ENCODE measurements around the gene NUP210L. TPM values are rescaled to one million over a fixed set of nuclear protein-coding genes. Genes with fewer than 3 reads are reported as not detected.

The NUP210L gene
- total and polyA plus RNA-seq, 11 donors = 0.04 to 0.31 (median 0.05) TPM; not detected in 8

DNA sequence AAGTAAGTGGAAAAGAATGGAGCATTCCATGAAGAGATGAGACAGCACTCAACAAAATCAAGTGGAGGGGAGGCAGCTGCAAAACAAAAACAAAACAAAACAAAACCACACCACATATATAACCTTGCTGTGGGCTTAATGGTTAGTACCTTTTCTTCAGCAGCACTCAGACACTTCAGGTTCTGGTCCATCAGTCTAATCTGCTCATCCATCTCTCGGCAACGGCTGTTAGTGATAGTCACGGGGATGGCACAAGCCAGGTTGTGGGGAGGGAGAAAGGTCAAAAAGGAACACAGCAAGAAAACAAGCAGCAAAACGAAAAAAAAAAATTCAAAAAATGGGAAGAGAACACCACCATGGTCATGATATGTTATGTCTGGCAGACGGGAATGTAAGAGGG lies 17.0 kb upstream of the NUP210L start:
- peaks cover 4 to 95% (median 89%) of the 10 kb centered on the region in 9 donors for H3K36me3 ChIP-seq
- no peak for TF ChIP-seq POLR2A (IDR thresholded peaks at IDR 0.05)
- TF ChIP-seq, protein P1, sequence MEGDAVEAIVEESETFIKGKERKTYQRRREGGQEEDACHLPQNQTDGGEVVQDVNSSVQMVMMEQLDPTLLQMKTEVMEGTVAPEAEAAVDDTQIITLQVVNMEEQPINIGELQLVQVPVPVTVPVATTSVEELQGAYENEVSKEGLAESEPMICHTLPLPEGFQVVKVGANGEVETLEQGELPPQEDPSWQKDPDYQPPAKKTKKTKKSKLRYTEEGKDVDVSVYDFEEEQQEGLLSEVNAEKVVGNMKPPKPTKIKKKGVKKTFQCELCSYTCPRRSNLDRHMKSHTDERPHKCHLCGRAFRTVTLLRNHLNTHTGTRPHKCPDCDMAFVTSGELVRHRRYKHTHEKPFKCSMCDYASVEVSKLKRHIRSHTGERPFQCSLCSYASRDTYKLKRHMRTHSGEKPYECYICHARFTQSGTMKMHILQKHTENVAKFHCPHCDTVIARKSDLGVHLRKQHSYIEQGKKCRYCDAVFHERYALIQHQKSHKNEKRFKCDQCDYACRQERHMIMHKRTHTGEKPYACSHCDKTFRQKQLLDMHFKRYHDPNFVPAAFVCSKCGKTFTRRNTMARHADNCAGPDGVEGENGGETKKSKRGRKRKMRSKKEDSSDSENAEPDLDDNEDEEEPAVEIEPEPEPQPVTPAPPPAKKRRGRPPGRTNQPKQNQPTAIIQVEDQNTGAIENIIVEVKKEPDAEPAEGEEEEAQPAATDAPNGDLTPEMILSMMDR (IDR thresholded peaks at IDR 0.05) = no peak
- peaks cover 0 to 19% (median 12%) of the 10 kb centered on the region in 12 donors for H3K4me1 ChIP-seq
- H3K4me3 ChIP-seq = no peak overlapping the region
- H3K27me3 ChIP-seq = no peaks in the 10 kb centered on the region
- no peaks in the 10 kb centered on the region for H3K9me3 ChIP-seq
- 89 to 92% (median 91%) methylated on average over 5 of the region's 5 CpGs for WGBS, 4 donors
- intact Hi-C loops (cut with DNase I) = no loop called here
- no peak for DNase-seq
- no peak overlapping the region for H3K27ac ChIP-seq
- ATAC-seq = no peak

DNA sequence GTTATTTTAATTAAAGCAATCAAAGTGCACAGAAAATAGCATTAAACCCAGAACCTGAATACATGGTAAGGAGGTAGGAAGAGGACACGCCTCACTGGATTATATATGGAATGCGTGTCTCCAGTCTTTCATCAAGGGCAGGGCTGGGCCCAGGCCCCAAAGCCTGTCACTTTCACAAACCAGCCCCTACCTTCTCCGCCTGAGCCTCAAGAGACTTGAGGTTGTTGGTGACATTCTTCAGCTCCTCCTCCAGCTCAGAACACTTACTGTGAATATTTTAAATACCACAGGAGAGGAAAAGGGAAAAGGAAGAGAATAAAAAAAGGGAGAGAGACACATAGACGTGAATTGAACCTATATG lies 16.3 kb upstream of the NUP210L start:
- H3K27me3 ChIP-seq = no peaks in the 10 kb centered on the region
- no peak for DNase-seq
- H3K4me1 ChIP-seq = peaks cover 0 to 12% (median 7%) of the 10 kb centered on the region in 12 donors
- peaks cover 4 to 100% (median 96%) of the 10 kb centered on the region in 9 donors for H3K36me3 ChIP-seq
- 89 to 97% (median 92%) methylated on average over 4 of the region's 4 CpGs for WGBS, 4 donors
- no peak overlapping the region for H3K27ac ChIP-seq
- no peak for ATAC-seq
- H3K4me3 ChIP-seq = no peak overlapping the region
- no peak for TF ChIP-seq POLR2A (IDR thresholded peaks at IDR 0.05)
- TF ChIP-seq, protein P1 (IDR thresholded peaks at IDR 0.05) = no peak
- H3K9me3 ChIP-seq = no peaks in the 10 kb centered on the region
- intact Hi-C loops (cut with DNase I) = no loop called here

DNA sequence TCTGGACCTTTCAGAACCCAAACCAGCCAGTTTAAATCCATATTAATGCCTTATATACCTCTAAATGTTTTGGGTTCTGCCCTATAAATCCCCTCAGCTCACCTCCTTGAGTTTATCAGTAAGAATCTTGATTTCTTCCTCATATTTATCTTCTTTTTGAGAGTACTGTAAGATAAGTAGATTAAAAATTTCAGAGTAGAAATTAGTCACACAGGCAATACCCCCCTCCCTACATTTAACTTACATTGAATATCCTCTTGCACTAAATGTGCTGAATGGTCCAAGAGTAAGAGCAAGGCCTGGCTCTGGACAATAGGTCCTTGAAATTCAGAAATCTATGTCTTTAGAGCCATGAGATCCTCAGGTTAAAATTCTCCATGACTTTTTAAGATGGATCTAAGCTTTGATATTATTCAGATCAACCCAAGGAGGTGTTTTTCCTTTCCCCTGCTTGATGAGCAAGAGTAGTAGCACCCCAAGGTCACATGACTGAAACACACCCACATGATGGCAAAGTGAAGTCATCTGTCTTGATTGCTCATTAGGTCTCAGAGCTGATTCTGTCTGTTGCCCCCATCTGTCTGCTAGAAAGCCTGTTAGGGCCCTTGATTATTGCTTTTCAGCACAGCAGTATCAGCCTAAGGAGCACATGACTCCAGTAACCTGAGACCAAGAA lies 15.8 kb upstream of the NUP210L start:
- Histone ChIP-seq H3K4me1 (peaks cover 0 to 7% (median 2%) of the 10 kb centered on the region in 12 donors), H3K27ac (no peak overlapping the region), H3K9me3 (no peaks in the 10 kb centered on the region), H3K4me3 (no peak overlapping the region), H3K27me3 (no peaks in the 10 kb centered on the region), H3K36me3 (peaks cover 4 to 100% (median 98%) of the 10 kb centered on the region in 9 donors)
- DNase-seq = no peak
- intact Hi-C loops (cut with DNase I) = no loop called here
- TF ChIP-seq POLR2A (IDR thresholded peaks at IDR 0.05) = no peak
- TF ChIP-seq, protein P1 (IDR thresholded peaks at IDR 0.05) = no peak
- no peak for ATAC-seq

DNA sequence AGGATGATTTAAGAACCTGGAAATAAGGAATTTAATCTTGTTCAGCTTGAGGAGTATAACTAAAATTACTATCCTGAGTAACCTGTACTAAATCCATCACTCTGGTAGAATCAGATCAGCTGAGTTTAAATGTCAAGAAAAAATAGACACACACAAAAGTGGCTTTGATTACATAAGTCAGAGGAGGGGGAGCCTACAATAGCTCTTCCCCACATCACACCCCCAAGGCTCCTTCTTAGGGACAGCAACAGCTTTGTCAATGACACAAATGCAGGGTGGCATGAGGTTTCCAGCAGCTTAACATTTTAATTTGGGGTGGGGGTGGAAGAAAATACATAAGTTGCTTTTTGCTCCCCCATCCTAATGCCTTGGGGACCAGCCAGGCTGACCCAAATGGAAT lies 12.6 kb upstream of the NUP210L start:
- no peak for ATAC-seq
- no peak overlapping the region for H3K4me3 ChIP-seq
- TF ChIP-seq, protein P1 (IDR thresholded peaks at IDR 0.05) = no peak
- TF ChIP-seq POLR2A (IDR thresholded peaks at IDR 0.05) = no peak
- no peak overlapping the region for H3K27ac ChIP-seq
- no peaks in the 10 kb centered on the region for H3K27me3 ChIP-seq
- no peak for DNase-seq
- H3K36me3 ChIP-seq = peaks cover 0 to 100% (median 99%) of the 10 kb centered on the region in 9 donors
- peaks cover 0 to 3% (median 0%) of the 10 kb centered on the region in 12 donors for H3K4me1 ChIP-seq
- no peaks in the 10 kb centered on the region for H3K9me3 ChIP-seq
- intact Hi-C loops (cut with DNase I) = no loop called here

Measured in heart left ventricle (tissue), 16 donors.